GM12864 (cell line): ENCODE measurements around the gene C7orf33.

ENCODE experiments used
- DNase-seq: peaks from one replicate; pipeline ENCODE4 v3.0.0-alpha.2; 2011; ENCODE audit warnings: low read depth
- H3K4me3 ChIP-seq: 2 replicates; pipeline ENCODE4 v1.5.1; 2011; ENCODE audit warnings: mild to moderate bottlenecking, low read depth, low read length, control low read depth
- CTCF ChIP-seq: IDR thresholded peaks from 2 replicates; pipeline ENCODE4 v1.5.1; 2011; ENCODE audit warnings: low read depth, mild to moderate bottlenecking, moderate library complexity, low read length, control low read depth, inconsistent platforms; ENCODE audit errors: missing control alignments

Gene C7orf33

DNA sequence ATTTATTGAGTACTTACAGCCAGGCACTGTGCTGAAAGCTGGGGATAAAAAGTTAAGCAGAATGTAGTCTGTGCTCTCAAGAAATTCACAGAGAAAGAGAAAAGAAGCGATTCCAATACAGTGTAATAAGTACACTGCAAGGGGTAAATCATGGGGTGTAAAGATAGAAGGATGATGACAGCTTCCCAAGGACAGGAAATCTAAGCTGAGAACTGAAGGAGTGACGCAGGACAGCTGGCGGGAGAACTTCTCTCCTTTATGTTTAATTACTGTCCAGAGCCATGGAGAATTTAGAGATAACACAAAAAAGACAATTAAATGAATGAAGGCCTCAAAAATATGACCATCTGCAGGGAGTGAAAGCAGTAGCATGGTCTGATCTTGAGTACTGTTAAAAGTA is 34.8 kb downstream of the C7orf33 start:
- DNase-seq = no peak
- TF ChIP-seq CTCF = no peak
- H3K4me3 ChIP-seq = no peak overlapping the region

- no peak overlapping the region for H3K4me3 ChIP-seq
- no peak for DNase-seq
- no peak for TF ChIP-seq CTCF
These were observed 36.3 kb downstream of the C7orf33 start for GRCh38 chr7:148626828-148627227.

DNA sequence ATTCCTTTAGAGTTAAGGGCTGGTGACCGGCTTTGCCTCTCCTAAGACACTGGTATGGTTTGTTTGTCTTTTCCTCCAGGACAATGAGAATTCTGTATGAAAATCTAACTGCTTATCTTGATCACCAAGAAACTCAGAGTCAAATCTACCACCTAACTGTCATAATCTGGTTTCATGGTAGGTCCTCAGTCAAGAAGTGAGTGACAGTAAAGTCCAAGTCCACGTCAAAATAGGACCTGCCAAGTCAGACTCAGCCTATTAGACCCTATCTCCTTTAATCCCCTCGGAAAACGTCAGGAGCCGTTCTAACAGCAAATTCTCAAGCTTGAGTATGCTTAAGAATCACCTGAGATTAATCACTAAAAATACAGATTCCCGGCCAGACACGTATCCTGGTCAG is 37.4 kb downstream of the C7orf33 start:
- H3K4me3 ChIP-seq = no peak overlapping the region
- no peak for TF ChIP-seq CTCF
- DNase-seq = no peak

GRCh38 chr7:148630078-148630477 is 39.5 kb downstream of the C7orf33 start:
- TF ChIP-seq CTCF = no peak
- no peak for DNase-seq

GRCh38 chr7:148633761-148634160 is 43.2 kb downstream of the C7orf33 start:
- no peak overlapping the region for H3K4me3 ChIP-seq
- no peak for DNase-seq
- no peak for TF ChIP-seq CTCF

More at GRCh38 chr7:148630078-148630477, 39.5 kb downstream of the C7orf33 start:
- H3K4me3 ChIP-seq = no peak overlapping the region

DNA sequence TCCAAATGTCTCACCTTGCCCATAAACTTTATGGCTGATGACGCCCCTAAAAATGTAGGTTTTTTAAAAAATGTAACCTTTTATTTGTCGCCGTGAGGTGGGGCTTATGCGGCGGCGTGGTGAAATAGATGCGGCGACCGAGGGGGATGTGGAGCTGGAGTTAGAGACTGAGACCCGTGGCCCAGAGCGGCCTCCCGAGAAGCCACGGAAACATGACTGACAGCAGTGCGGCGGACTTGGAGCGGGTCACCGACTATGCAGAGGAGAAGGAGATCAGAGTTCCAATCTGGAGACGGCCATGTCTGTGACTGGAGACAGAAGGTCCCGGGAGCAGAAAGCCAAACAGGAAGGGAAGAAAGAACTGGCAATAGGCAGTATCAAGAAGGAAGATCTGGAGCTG is 46.5 kb downstream of the C7orf33 start:
- TF ChIP-seq CTCF = no peak
- H3K4me3 ChIP-seq = no peak overlapping the region
- DNase-seq = no peak

GRCh38 chr7:148645898-148646297 is 55.3 kb downstream of the C7orf33 start:
- TF ChIP-seq CTCF = no peak

More at GRCh38 chr7:148645898-148646297, 55.3 kb downstream of the C7orf33 start:
- H3K4me3 ChIP-seq = no peak overlapping the region
- no peak for DNase-seq
